ENCODE measurements around the gene NAA11.
"Not testable (repeated sequence)": the region's sequence is repeated elsewhere in the genome, so short reads cannot be mapped to it uniquely, and the experiment has no call there.

Gene NAA11

DNA sequence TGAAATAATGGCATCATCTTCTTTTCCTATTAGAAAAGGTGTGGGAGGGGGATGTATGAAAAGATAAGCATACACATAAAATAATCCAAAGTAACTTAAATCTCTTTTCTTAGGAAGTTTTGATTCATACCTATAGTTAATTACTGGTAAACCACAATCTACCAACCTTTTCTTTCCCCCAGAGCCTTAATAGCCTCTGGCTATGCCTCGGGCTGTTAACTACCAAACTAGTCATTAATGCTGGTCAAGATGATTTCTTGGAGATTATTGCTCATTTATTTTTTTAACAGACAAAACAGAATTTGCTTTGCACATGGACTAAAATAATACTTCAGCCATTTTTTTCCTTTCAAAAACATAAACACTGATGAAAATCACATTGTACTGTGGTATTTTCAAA lies 16.9 kb downstream of the NAA11 start:
- DNase-seq (ENCODE audit: low read depth in 2 of 2) = no peak

DNA sequence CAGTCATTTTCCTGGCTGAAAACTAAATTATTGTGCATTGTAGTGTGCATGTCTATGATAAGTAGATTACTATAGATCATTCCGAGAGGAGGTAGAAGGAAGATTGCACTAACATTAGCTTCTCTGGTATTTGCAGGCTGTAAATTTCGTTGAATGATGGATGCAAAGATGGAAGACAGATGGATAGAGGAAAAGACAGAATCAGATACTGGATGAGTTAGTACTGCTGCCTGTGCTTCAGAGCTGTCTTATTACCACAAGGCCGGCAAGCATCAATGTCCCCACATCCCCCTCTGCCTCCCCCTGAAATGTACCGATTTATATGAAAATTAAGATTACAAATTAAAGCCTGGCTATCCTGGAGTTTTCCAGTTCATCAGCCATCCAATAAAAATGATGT lies 17.7 kb downstream of the NAA11 start:
- no peak for DNase-seq (ENCODE audit: low read depth in 2 of 2)

GRCh38 chr4:79306795-79307194 lies 19.1 kb downstream of the NAA11 start:
- no peak for DNase-seq (ENCODE audit: low read depth in 2 of 2)

DNA sequence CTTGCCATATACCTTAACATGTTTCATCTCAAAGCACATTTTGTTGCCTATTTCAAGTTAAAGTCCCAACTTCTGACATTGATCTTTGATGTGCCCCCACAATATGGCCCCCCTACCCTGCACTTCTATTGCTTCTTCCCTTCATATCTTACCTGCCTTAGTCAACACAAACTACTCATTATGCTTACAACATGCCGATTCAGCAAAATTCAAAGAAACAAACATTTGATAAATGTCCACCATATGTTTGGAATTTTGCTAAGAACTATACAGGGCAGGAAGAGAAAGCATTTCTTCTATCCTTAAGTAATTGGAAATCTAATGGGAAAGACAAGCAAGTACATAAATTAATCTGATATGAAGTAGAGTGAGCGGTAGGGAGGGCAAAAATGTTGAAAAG lies 25.6 kb downstream of the NAA11 start:
- DNase-seq (ENCODE audit: low read depth in 2 of 2) = no peak

DNA sequence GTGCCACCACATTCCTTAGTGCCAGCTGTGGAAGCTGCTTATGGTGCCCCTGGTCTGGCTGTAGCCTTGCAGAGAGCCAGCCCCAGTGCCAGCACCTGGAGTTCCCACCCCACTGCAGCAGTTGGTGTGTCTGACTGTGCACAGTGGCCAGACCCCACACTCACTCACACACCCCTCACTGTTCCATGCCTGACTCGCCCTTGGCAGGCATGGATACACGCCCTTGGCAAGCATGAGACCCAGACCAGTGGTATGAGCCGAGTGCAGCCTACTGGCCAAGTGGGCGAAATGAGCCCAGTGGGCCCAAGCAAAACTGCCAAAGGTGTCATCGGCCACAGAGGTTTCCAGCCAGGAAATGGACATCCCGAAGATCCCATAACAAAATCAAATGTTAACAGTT lies 27.4 kb downstream of the NAA11 start:
- DNase-seq (ENCODE audit: low read depth in 2 of 2) = no peak

DNA sequence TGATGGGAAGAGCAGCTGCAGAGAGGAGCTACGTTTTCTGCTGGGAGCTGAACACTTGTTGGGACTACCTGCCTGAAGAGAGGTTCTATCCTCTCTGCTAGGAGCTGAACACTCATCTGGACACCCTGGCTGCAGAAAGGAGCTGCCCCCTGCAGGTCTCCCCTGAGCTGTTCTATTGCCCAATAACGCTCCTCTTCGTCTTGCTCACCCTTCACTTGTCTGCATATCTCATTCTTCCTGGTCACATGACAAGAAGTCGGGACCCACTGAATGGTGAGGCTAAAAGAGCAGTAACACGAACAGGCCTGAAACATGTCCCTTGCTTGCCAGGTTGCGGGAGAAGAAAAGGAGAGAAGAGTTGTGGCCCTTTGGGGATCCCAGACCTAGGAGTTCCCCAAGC lies 27.8 kb downstream of the NAA11 start:
- no peak for DNase-seq (ENCODE audit: low read depth in 2 of 2)

DNA sequence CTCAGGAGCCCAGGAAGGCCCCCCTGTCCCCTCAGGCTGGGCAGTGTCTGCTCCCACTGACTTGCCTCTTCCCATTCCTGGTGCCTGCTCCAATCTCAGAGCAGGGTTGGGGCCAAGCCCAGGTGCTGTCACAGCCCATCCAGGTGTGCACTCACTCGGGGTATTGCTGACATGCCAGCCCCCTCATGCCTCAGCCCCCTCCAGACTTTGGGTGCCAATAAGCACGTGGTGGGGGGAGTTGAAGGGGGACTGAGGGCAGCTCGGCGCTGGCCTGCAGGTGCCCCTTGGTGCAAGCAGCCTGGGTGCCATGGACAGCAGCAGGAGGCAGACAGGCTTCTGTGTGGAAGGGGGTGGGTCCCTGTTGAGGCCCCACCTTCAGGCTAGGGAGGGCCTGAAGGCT lies 28.4 kb downstream of the NAA11 start:
- no peak for DNase-seq (ENCODE audit: low read depth in 2 of 2)

GRCh38 chr4:79296768-79297428 lies 29.0 kb downstream of the NAA11 start:
- DNase-seq (ENCODE audit: low read depth in 2 of 2) = no peak

DNA sequence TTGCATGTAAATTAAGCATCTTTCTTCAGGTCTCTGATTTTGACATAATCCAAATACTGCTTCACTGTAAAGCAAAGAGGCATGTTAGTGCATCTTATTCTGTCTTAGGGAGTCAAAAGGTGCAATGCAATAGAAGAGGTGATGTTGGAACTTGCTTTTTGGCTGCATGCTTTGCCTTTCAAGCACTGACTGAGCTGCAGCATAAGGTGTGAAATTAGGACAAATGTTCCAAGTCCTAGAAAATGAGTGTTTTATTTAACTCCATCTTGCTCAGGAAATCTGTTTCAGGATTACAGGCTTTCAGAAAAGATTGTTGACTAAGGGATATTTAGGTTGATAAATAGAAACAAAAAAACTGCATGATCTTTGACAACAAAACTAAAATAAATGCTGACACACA lies 30.8 kb downstream of the NAA11 start:
- no peak for DNase-seq (ENCODE audit: low read depth in 2 of 2)

- no peak for DNase-seq (ENCODE audit: low read depth in 2 of 2)
Observed at GRCh38 chr4:79294064-79294463, 31.8 kb downstream of the NAA11 start.

DNA sequence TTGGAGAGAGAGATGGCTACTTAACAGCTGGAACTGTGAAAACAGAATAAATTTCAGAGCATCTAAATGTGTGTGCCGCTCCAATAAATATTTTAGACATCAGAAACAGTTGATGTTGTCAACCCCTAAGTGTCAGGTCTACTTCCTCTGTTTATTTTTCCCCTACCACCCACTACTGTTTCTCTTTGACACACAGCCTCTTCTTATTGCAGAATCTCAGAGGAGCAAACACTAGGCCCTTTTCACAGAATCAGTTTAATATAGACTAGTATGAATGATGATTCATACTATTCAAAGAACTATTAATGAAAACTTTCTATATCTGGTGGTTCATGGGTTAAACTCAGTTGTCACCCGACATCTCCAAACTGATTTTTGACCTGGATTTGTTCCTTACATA lies 33.9 kb downstream of the NAA11 start:
- DNase-seq (ENCODE audit: low read depth in 2 of 2) = no peak

- no peak for DNase-seq (ENCODE audit: low read depth in 2 of 2)
Observed at GRCh38 chr4:79290376-79290775, 35.5 kb downstream of the NAA11 start.

- no peak for DNase-seq (ENCODE audit: low read depth in 2 of 2)
Observed at GRCh38 chr4:79288185-79288584, 37.7 kb downstream of the NAA11 start.

GRCh38 chr4:79287718-79288117 lies 38.1 kb downstream of the NAA11 start:
- no peak for DNase-seq (ENCODE audit: low read depth in 2 of 2)

DNA sequence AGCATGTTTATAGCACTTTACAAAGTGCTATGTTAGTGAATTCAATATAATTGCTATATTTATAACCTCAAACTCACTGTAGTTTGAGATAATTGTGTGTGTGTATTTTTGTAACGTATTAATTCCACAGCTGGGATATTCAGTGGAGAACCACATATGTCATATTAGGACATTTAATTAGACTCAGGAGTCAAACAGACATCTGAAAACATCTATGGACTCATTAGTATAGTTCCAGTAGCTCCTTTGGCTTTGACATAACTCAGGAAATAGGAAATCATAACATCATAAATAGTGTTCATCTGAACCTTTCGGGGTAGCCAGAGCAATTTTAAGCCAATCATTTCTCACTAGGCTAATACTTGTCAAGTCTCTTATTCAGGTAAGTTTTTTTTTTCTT lies 38.8 kb downstream of the NAA11 start:
- DNase-seq (ENCODE audit: low read depth in 2 of 2) = no peak

DNA sequence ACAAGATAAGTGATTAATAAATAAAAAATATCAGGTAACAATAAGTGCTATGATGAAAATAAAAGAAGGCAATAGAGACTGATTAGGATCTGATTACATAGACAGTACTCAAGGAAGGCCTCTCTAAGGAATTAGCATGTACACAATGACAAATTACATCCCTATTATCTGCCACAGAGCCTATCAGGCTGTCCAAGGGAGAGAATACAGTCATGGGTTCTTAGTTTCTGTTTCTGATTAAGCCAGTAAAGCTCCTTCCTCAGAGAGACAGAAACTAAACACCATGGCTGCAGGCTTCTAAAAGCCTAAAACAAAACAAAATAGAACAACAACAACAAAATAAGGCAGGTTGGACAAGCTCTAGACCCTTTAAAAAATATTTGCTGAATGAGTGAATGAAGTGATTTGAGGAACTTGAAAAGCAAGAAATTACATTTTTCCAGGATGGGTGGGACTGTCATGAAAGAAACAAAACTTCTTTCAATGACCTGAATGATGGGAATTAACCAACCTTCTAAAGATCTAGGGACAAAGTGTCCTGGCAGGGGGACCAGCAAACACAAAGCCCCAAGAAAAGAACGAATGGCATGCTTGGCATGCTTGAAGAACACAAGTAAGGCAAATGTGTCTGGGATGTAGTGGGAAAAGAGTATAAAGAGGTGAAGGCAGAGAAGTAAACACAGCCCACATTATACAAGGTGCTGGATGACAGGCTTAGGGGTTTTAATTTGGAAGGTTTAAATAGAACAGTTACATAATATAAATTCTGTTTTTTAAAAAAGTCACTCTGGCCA lies 44.1 kb downstream of the NAA11 start:
- no peak for DNase-seq (ENCODE audit: low read depth in 2 of 2)

DNA sequence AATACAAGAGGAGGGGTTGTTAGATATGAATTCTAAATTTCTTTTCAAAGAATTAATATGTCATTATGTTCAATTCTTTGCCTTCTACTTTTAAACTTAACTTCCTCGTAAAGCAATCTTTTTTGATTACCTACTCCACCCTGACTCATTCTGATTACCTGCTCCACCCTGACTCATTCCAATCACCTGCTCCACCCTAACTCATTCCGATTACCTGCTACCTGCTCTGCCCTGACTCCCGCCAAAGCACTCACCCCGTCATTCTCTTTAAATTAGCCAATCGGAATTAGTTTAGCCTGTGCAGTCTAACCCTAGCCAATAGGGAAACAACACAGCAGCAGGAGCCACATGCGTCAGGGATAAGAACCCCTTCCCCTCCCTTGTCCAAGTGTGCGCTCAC lies 48.4 kb downstream of the NAA11 start:
- DNase-seq (ENCODE audit: low read depth in 2 of 2) = not testable (repeated sequence)

DNA sequence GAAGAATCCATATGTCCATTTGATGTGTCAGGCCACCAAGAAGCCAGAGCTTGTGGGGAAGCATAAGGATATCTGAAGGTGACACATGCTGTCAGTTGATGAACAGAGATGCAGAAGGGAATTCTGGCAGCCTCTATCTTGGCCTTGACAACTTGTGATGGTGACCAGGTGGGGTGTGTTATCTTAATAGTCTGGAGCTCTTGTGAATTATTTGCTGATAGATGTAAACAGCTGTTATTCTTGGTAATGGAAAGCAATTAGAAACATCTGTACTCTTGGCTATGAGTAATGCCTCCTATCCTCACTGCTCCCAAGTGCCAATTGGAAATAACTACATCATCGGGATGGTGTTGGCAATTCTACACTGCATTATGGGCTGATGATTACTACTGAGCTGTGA lies 51.9 kb downstream of the NAA11 start:
- DNase-seq (ENCODE audit: low read depth in 2 of 2) = no peak

DNA sequence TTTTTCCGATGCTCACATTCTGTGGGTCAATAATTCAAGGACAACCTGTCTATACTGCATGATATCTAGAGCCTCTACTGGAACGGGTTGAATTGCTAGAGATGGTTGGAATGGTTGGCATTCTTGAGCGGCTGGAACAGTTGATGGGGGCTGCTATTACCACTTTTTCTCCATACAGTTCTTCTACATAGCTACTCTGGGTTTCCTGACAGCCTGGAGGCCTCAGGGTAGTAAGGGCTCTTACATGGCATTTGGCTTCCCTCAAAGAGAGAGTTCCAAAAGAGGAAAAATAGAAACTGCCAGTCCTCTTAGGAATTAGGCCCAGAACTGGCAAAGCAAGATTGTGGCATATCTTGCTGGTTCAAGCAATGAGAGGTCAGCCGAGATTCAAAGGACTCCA lies 53.1 kb downstream of the NAA11 start:
- no peak for DNase-seq (ENCODE audit: low read depth in 2 of 2)

DNA sequence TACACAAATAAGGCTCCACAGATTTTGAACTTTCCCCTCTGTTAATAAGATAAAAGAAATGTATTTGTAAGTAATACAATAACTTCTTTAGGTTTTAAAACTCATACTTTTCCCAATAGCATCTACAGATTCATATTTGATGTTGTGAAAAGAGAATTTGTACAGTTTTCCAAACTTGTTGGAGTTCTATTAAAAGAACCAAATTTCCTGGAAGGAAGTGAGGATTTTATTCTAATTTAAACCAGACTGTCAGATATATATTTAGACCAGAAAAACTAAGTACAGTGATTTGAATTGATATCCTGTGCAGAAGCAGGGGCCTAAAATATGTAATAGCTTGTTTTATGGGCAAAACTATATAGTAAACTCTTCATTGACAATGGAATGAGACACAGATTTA lies 53.7 kb downstream of the NAA11 start:
- no peak for DNase-seq (ENCODE audit: low read depth in 2 of 2)

DNA sequence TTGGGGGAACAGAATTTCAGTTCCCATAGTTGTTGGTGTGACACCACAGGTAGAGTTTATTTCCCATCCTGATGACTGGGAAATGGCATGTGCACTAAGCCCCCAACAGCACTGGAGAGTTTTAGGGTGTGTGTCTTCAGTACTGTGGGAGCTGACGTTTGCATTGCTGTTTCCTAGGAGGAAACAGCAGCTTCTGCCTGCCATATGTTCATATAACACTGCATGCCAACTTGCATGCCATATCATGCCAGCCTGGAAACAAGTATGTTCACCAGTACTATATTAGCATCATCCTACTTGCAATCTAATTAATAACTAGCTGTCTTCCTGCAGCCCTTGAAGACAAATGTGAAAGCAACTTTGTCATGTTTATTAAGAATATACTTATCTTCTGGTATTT lies 58.2 kb downstream of the NAA11 start:
- no peak for DNase-seq (ENCODE audit: low read depth in 2 of 2)

Measured in stimulated activated CD8-positive, alpha-beta memory T cell treated with anti-CD3 and anti-CD28 coated beads, Interleukin-15, amount 100 ng/mL, for 48 hours (primary cell).